IMR-90 (cell line): Measurements from ENCODE around the gene YPEL4.

Experiments used
- FOS ChIP-seq: fragments of 150-350 bp; IDR thresholded peaks from 2 replicates; pipeline ENCODE4 v1.6.1; 2016; ENCODE audit warnings: low read depth, low read length
- MXI1 ChIP-seq: IDR thresholded peaks from 2 replicates; pipeline ENCODE4 v1.6.1; 2012; ENCODE audit warnings: low read depth, mild to moderate bottlenecking, low read length, moderate library complexity, borderline replicate concordance
- TF ChIP-seq, protein P1 (sequence below): fragments of 150-350 bp; IDR thresholded peaks from 2 replicates; pipeline ENCODE4 v1.6.1; 2017; ENCODE audit warnings: mild to moderate bottlenecking, antibody characterized with exemption, low read length, low read depth

- TF ChIP-seq FOS: no peak
- TF ChIP-seq, protein P1, sequence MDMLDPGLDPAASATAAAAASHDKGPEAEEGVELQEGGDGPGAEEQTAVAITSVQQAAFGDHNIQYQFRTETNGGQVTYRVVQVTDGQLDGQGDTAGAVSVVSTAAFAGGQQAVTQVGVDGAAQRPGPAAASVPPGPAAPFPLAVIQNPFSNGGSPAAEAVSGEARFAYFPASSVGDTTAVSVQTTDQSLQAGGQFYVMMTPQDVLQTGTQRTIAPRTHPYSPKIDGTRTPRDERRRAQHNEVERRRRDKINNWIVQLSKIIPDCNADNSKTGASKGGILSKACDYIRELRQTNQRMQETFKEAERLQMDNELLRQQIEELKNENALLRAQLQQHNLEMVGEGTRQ: no peak
- no peak for TF ChIP-seq MXI1
Observed at GRCh38 chr11:57597916-57598830, 51.5 kb downstream of the YPEL4 start.
